GM19240 (cell line): ENCODE results near the gene BPIFB3.

Experiments
- DNase-seq: peaks from one replicate; pipeline ENCODE4 v3.0.0; 2011; ENCODE audit warnings: low spot score; ENCODE audit not compliant: insufficient read length

Gene BPIFB3

GRCh38 chr20:33015700-33016580 lies 37.8 kb upstream of the BPIFB3 start:
- no peak for DNase-seq

- DNase-seq: no peak
Measured at GRCh38 chr20:33016581-33017109, 37.1 kb upstream of the BPIFB3 start.

GRCh38 chr20:33017542-33017941 lies 36.2 kb upstream of the BPIFB3 start:
- no peak for DNase-seq

DNA sequence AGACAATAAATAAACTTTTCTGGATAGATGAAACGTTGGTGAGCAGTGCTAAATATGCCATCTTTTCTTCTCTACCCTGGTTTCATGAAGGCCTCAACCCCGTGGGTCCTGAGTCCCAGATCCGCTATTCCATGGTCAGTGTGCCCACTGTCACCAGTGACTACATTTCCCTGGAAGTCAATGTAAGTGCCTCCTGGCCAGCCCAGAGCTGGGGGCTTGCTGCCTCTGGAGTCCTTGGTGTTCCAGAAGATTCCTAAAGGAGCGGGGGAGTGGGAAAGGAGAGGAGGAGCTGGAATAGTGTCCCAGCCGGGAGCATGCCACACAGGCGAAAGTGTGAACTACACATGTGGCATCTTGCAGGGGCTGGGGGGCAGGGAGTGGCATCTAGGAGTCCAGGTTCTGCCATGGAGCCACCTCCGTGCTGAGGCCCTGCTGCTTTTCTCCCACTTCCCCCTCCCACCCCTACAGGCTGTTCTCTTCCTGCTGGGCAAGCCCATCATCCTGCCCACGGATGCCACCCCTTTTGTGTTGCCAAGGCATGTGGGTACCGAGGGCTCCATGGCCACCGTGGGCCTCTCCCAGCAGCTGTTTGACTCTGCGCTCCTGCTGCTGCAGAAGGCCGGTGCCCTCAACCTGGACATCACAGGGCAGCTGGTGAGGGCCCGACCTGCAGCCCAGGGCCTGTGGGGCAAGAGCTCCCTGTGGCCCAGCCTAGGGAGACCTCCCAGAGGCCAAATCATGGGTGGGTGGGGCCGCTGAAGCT lies 35.4 kb upstream of the BPIFB3 start:
- DNase-seq: no peak

- no peak for DNase-seq
Measured at GRCh38 chr20:33019465-33020277, 34.0 kb upstream of the BPIFB3 start.

- no peak for DNase-seq
Measured at GRCh38 chr20:33020278-33021161, 33.2 kb upstream of the BPIFB3 start.

GRCh38 chr20:33021879-33022278 lies 31.8 kb upstream of the BPIFB3 start:
- no peak for DNase-seq

- DNase-seq: no peak
Measured at GRCh38 chr20:33022289-33022688, 31.4 kb upstream of the BPIFB3 start.

DNA sequence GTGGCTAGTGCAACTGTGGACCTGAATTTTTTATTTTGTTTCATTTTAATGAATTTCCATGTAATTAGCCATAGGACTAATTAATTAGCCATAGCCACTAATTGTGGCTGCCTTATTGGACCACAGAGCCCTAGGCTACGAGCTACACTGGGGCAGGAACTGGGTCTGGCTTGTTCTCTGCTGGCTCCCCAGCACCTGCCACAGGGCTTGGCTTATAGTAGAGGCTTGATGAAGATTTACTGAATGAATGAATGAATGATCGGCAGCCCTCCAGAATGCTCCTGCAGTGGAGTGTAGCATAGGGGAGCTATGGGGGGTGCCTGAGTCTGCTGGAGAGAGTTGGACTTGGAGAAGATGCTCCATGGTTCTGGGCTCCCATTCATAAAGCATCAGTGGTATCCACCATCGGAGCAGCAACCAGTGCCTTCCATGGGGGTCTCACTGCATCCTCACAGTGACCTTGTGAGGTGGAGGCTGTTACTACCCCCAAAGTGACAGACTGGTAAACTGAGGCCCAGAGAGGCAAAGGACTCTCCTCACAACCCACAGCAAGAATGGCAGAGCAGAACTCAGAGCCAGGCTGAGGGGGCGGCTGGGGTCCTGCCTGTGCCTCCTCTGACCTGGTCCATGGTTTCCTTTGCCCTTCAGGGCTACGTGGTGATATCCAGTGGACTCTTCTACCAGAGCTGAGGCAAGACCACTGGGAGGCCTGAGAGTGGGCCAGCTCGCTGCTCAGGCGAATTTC lies 30.8 kb upstream of the BPIFB3 start:
- DNase-seq: no peak

GRCh38 chr20:33023439-33024242 lies 30.1 kb upstream of the BPIFB3 start:
- DNase-seq: no peak

DNA sequence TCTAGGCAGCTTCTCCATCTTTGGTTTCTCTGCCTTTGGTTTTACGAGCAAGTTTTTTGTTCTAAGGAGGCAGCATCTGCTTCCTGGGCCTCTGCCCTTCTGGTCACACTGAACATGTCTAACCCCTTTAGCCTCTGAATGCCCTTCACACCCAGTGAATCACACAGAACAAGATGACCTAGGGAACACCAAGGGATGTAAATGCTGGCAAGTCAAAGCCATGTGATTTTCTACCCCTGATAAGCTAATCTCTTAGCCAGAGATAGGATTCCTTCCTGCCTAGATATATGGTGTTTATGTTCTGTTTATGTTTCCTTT lies 29.5 kb upstream of the BPIFB3 start:
- no peak for DNase-seq

DNA sequence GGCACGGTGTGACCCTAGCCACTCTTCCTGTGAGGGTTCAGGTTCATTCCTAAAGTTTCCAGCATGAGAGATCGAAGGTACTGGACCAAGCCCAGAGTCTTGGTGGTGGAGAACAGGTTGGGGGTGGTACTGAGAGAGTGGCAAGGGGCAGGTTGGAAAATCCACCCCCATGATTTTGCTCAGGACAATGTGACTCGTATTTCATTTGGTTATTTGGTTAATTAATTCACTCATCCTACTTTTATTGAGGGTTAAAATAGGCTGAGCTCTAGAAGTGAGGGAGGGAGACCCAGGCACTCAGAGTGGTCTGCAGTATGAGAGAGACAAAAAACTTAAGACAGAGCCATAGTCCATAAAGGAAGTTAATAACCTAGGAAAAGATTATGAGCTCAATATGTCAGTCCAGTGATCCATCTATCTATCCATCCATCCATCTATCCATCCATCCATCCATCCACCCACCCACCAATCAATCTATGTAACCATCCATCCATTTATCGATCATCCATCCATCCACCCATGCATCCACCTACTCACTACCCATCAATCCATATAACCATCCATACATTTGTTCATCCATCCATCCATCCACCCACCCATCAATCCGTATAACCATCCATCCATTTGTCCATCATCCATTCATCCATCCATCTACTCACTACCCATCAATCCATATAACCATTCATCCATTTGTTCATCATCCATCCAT lies 28.9 kb upstream of the BPIFB3 start:
- DNase-seq: no peak

- no peak for DNase-seq
Measured at GRCh38 chr20:33025318-33025876, 28.3 kb upstream of the BPIFB3 start.

GRCh38 chr20:33026072-33026778 lies 27.5 kb upstream of the BPIFB3 start:
- no peak for DNase-seq

- no peak for DNase-seq
Measured at GRCh38 chr20:33026779-33027759, 26.6 kb upstream of the BPIFB3 start.
